VCaP (cell line): ENCODE measurements around the gene NEMF.
A peak's percentile ranks its signal among the peaks of the same experiment; 100 is the strongest.
"Not testable (repeated sequence)": the region's sequence is repeated elsewhere in the genome, so short reads cannot be mapped to it uniquely, and the experiment has no call there.

Experiments used
- H3K27ac ChIP-seq: fragments of 450-650 bp; 2 replicates; pipeline ENCODE4 v1.5.1; 2017
- TF ChIP-seq, protein P1 (sequence below): fragments of 450-650 bp; conservative IDR thresholded peaks from 2 replicates; pipeline ENCODE4 v1.5.1; 2017; ENCODE audit warnings: mild to moderate bottlenecking, moderate library complexity

The NEMF gene

GRCh38 chr14:49881350-49882001, 28.9 kb upstream of the NEMF start:
- TF ChIP-seq, protein P1, sequence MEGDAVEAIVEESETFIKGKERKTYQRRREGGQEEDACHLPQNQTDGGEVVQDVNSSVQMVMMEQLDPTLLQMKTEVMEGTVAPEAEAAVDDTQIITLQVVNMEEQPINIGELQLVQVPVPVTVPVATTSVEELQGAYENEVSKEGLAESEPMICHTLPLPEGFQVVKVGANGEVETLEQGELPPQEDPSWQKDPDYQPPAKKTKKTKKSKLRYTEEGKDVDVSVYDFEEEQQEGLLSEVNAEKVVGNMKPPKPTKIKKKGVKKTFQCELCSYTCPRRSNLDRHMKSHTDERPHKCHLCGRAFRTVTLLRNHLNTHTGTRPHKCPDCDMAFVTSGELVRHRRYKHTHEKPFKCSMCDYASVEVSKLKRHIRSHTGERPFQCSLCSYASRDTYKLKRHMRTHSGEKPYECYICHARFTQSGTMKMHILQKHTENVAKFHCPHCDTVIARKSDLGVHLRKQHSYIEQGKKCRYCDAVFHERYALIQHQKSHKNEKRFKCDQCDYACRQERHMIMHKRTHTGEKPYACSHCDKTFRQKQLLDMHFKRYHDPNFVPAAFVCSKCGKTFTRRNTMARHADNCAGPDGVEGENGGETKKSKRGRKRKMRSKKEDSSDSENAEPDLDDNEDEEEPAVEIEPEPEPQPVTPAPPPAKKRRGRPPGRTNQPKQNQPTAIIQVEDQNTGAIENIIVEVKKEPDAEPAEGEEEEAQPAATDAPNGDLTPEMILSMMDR = no peak
- H3K27ac ChIP-seq = no peak overlapping the region

DNA sequence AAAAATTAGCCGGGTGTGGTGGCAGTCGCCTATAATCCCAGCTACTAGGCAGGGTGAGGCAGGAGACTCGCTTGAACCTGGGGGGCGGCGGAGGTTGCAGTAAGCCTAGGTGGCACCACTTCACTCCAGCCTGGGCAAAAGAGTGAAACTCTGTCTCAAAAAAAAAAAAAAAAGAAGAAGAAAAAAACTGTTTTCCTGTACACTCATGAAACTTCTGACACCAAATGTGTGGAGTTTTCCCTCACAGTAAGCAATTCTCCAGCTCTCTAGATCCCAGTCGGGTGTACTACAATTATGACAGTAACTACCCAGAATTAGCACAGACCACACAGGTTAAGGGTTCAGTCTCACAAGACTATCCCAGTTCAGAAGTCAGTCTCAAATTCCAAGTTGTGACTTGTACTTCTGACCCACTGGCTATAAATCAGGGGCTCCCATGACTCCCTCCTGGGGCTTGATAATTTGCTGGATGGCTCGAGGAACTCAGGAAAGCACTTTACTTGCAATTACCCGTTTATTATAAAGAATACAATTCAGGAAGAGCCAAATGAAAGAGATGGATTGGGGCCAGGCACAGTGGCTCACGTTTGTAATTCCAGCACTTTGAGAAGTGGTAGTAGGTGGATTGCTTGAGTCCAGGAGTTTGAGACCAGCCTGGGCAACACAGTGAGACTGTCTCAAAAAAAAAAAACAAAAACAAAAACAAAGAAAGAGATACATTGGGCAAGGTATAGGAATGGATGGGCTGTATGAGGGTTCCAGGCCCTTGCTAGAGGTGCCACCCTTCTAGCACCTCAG, 27.9 kb upstream of the NEMF start:
- TF ChIP-seq, protein P1 = no peak
- H3K27ac ChIP-seq = no peak overlapping the region; the same call in 1 of the 2 replicates

DNA sequence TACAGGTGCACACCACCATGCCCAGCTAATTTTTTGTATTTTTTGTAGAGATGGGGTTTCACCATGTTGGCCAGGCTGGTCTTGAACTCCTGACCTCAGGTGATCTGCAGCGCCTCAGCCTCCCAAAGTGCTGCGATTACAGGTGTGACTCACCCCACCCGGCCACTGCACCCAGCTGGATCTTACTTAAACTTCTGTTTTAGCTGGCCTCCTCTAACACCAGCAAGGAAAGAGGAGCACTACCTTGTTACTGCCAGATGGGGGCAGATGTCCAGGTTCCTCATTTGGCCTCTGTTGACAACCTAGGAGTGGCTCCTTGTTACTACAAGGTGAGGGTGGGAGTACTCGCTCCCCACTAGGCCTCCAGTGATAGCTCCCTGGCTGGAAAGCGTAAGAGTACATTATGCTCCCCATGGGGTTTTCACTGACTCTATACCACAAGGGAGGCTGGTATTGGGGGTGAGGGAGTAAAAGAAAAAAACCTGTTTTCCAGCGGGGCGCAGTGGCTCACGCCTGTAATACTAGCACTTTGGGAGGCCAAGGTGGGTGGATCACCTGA, 27.1 kb upstream of the NEMF start:
- H3K27ac ChIP-seq = no peak overlapping the region; the same call in 1 of the 2 replicates
- TF ChIP-seq, protein P1 = peak; percentile 55

DNA sequence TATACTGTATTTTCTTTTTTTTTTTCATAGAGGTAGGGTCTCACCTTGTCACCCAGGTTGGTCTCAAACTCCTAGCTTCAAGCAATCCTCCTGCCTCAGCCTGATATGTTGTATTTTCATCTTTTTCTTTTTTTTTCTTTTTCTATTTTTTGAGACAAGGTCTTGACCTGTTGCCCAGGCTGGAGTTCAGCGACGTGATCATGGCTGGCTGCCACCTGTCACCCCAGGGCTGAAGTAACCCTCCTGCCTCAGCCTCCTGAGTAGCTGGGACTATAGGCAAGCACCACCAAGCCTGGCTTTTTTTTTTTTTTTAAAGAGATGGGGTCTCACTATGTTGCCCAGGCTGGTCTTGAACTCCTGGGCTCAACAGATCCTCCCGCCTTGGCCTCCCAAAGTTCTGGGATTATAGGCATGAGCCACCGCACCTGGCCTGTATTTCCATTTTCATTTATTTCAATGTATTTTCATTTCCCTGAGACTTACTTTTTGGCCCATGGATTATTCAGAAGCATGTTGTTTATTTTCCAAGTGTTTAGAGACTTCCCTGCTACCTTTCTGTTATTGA, 24.1 kb upstream of the NEMF start:
- no peak overlapping the region for H3K27ac ChIP-seq
- TF ChIP-seq, protein P1 = no peak

GRCh38 chr14:49875640-49876198, 23.1 kb upstream of the NEMF start:
- TF ChIP-seq, protein P1 = no peak
- H3K27ac ChIP-seq = no peak overlapping the region

DNA sequence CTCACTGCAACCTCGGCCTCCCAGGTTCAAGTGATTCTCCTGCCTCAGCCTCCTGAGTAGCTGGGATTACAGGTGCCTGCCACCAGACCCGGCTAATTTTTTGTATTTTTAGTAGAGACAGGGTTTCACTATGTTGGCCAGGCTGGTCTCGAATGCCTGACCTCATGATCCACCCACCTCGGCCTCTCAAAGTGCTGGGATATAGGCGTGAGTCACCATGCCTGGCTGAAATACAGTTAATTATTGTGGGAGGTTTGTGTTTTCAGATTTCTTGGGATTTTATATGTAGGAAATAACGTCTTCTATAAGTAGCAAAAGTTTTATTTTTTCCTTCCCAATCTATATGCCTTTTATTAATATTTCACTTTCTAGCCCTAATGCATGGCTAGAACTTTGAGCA, 21.0 kb upstream of the NEMF start:
- not testable (repeated sequence) for H3K27ac ChIP-seq

DNA sequence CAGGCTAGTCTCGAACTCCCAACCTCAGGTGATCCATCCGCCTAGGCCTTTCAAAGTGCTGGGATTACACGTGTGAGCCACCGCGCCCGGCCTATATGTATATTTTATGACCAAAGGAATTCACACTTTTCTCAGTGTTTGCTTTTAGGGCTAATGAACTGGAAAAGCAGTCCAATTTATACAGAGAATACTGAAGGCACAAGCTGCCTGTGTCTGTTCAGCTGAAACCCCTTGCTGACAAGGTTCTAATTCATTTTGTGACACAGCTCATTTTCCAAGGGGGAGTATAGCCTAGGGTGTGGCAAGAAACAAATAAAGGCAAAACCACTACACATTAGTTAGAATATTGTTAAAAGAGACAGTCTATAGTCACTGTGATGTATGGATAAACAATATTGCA, 18.3 kb upstream of the NEMF start:
- H3K27ac ChIP-seq = no peak overlapping the region
- TF ChIP-seq, protein P1 = no peak
